GM21390 (cell line): ENCODE measurements around the gene DACH1.

ENCODE experiments used
- ATAC-seq: cut with Tn5 transposase; IDR thresholded peaks from one replicate; pipeline ENCODE4 v1.9.1; 2021; ENCODE audit not compliant: unreplicated experiment

DACH1 gene

GRCh38 chr13:71632206-71632605 lies 234.8 kb downstream of the DACH1 start:
- ATAC-seq = no peak

- ATAC-seq = no peak
Observed at GRCh38 chr13:71629167-71629566, 237.8 kb downstream of the DACH1 start.

- no peak for ATAC-seq
Observed at GRCh38 chr13:71626421-71627117, 240.4 kb downstream of the DACH1 start.

GRCh38 chr13:71625694-71626093 lies 241.3 kb downstream of the DACH1 start:
- no peak for ATAC-seq

- no peak for ATAC-seq
Observed at GRCh38 chr13:71624653-71625600, 242.1 kb downstream of the DACH1 start.

- ATAC-seq = no peak
Observed at GRCh38 chr13:71621174-71622124, 245.6 kb downstream of the DACH1 start.

GRCh38 chr13:71619096-71619495 lies 247.9 kb downstream of the DACH1 start:
- ATAC-seq = no peak

- ATAC-seq = no peak
Observed at GRCh38 chr13:71618159-71618558, 248.8 kb downstream of the DACH1 start.

- ATAC-seq = no peak
Observed at GRCh38 chr13:71617265-71617664, 249.7 kb downstream of the DACH1 start.

GRCh38 chr13:71613066-71613745 lies 253.8 kb downstream of the DACH1 start:
- no peak for ATAC-seq

GRCh38 chr13:71611292-71611691 lies 255.7 kb downstream of the DACH1 start:
- ATAC-seq = no peak

- no peak for ATAC-seq
Observed at GRCh38 chr13:71610876-71611275, 256.1 kb downstream of the DACH1 start.

GRCh38 chr13:71609271-71609670 lies 257.7 kb downstream of the DACH1 start:
- ATAC-seq = no peak

GRCh38 chr13:71607575-71607974 lies 259.4 kb downstream of the DACH1 start:
- ATAC-seq = no peak

GRCh38 chr13:71606818-71607217 lies 260.2 kb downstream of the DACH1 start:
- no peak for ATAC-seq

GRCh38 chr13:71605744-71606143 lies 261.3 kb downstream of the DACH1 start:
- ATAC-seq = no peak

GRCh38 chr13:71603255-71603654 lies 263.7 kb downstream of the DACH1 start:
- no peak for ATAC-seq

- ATAC-seq = no peak
Observed at GRCh38 chr13:71602344-71602743, 264.7 kb downstream of the DACH1 start.

GRCh38 chr13:71597150-71597549 lies 269.9 kb downstream of the DACH1 start:
- no peak for ATAC-seq

- no peak for ATAC-seq
Observed at GRCh38 chr13:71596116-71596515, 270.9 kb downstream of the DACH1 start.
